Mesendoderm (in vitro differentiated cells): Measurements from ENCODE around the gene PAQR6.

Experiments used
- DNase-seq: peaks from one replicate; pipeline ENCODE4 v3.0.0; 2013
- H2AK5ac ChIP-seq: 2 replicates; pipeline ENCODE4 v1.6.1; 2013; ENCODE audit warnings: low read length, inconsistent platforms
- H2BK120ac ChIP-seq: 2 replicates; pipeline ENCODE4 v1.6.1; 2013; ENCODE audit warnings: low read depth, mild to moderate bottlenecking, low read length, moderate library complexity, mixed read lengths
- H2BK15ac ChIP-seq: replicated peaks from 2 replicates; pipeline ENCODE4 v1.6.1; 2013; ENCODE audit warnings: low read depth, mild to moderate bottlenecking, moderate library complexity
- H2BK5ac ChIP-seq: 2 replicates; pipeline ENCODE4 v1.6.1; 2013; ENCODE audit warnings: low read length, inconsistent platforms
- H3K18ac ChIP-seq: 2 replicates; pipeline ENCODE4 v1.6.1; 2013; ENCODE audit warnings: mild to moderate bottlenecking, low read length, mixed read lengths
- H3K23ac ChIP-seq: one replicate; pipeline ENCODE4 v1.6.1; 2013; ENCODE audit warnings: low read length
- H3K27ac ChIP-seq: 2 replicates; pipeline ENCODE4 v1.5.1; 2013; ENCODE audit warnings: low read depth, mild to moderate bottlenecking, inconsistent platforms, low read length, moderate library complexity
- H3K27me3 ChIP-seq: 2 replicates; pipeline ENCODE4 v1.6.1; 2013; ENCODE audit warnings: low read length, control low read depth, mild to moderate bottlenecking, inconsistent platforms; ENCODE audit not compliant: insufficient read depth, poor library complexity
- H3K36me3 ChIP-seq: 2 replicates; pipeline ENCODE4 v1.6.1; 2013; ENCODE audit warnings: low read length, inconsistent platforms; ENCODE audit not compliant: control insufficient read depth, insufficient read depth
- H3K4ac ChIP-seq: one replicate; pipeline ENCODE4 v1.6.1; 2013; ENCODE audit warnings: low read depth, mild to moderate bottlenecking, low read length, moderate library complexity
- H3K4me1 ChIP-seq: 2 replicates; pipeline ENCODE4 v1.6.1; 2013; ENCODE audit warnings: low read depth, low read length, inconsistent platforms; ENCODE audit not compliant: control insufficient read depth
- H3K4me2 ChIP-seq: 2 replicates; pipeline ENCODE4 v1.6.1; 2013; ENCODE audit warnings: low read length
- H3K4me3 ChIP-seq: 2 replicates; pipeline ENCODE4 v1.5.1; 2013; ENCODE audit warnings: mild to moderate bottlenecking, low read length
- H3K56ac ChIP-seq: one replicate; pipeline ENCODE4 v1.6.1; 2013; ENCODE audit warnings: low read length
- H3K79me1 ChIP-seq: 2 replicates; pipeline ENCODE4 v1.6.1; 2013; ENCODE audit warnings: low read length, inconsistent platforms
- H3K79me2 ChIP-seq: 2 replicates; pipeline ENCODE4 v1.6.1; 2013; ENCODE audit warnings: mild to moderate bottlenecking, low read length; ENCODE audit not compliant: control insufficient read depth, insufficient read depth
- H3K9ac ChIP-seq: 2 replicates; pipeline ENCODE4 v1.6.1; 2013; ENCODE audit warnings: low read length, inconsistent platforms
- H4K5ac ChIP-seq: one replicate; pipeline ENCODE4 v1.6.1; 2013; ENCODE audit warnings: low read length
- H4K8ac ChIP-seq: one replicate; pipeline ENCODE4 v1.6.1; 2013; ENCODE audit warnings: low read depth, mild to moderate bottlenecking, control low read depth, low read length, moderate library complexity
- WGBS: extraction: QIAGEN DNeasy Blood & Tissue Kit; methylation state at CpG from one replicate; pipeline ENCODE4 v1.1.7; 2013; ENCODE audit warnings: low lambda C conversion rate, missing lambda C conversion rate; ENCODE audit not compliant: insufficient coverage; ENCODE audit errors: extremely low coverage; 5-methylcytosine and 5-hydroxymethylcytosine counted together

PAQR6 gene

DNA sequence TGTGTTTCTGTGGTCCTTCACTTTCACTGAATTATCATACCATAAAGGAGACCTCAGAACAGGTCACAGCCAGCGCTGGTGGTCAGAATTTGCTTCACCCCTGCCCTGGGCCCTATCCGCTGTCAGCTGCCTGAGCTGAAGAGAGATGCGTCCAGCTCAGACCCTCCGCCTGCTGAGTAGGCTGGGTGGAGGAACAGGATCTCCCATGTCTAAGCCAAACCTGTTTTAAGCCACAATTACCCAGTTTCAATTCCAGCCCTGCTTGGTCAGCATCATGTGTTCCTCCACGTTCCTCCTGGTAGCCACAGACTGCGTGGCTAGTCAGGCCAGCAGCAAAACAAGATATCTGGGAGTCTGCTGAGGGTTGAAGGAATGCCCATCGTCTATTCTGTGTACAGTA lies 19.4 kb downstream of the PAQR6 start:
- Histone ChIP-seq H4K8ac (no peak overlapping the region), H3K27ac (no peak overlapping the region), H3K79me1 (no peaks in the 10 kb centered on the region), H3K36me3 (peaks cover 4% of the 10 kb centered on the region), H3K4me1 (no peaks in the 10 kb centered on the region), H3K79me2 (no peaks in the 10 kb centered on the region), H3K18ac (no peak overlapping the region), H3K4me3 (no peak overlapping the region), H3K56ac (no peak overlapping the region), H2BK5ac (no peak overlapping the region), H2BK120ac (no peak overlapping the region), H2BK15ac (no peak overlapping the region), H3K23ac (no peak overlapping the region), H4K5ac (no peak overlapping the region), H3K4me2 (no peak overlapping the region), H3K9ac (no peak overlapping the region), H2AK5ac (no peak overlapping the region), H3K27me3 (no peaks in the 10 kb centered on the region), H3K4ac (no peak overlapping the region)
- DNase-seq, result no peak
- WGBS, result no CpG with 5 or more reads among the region's 7 CpGs

DNA sequence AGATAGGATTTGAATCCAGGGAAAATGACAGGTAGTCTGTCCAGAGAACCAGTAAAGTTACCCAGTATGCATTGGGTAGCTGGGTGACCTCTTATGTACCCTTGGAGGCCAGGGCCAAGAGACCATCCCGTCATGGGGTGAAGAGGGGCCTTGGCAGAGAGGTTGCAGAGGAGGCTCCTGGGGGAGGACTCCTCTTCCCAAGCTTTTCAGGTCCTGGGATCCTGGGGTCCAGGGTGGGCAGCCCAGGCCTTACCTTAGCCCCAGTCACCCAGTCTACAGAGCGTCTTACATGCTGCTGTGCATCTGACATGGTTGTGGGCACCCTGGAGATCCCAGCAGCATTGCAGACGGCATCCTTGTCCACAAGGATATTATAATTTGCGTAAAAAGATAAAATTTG lies 21.1 kb downstream of the PAQR6 start:
- H2BK15ac ChIP-seq, result no peak overlapping the region
- H3K9ac ChIP-seq, result no peak overlapping the region
- H3K56ac ChIP-seq, result no peak overlapping the region
- no peaks in the 10 kb centered on the region for H3K27me3 ChIP-seq
- no peaks in the 10 kb centered on the region for H3K4me1 ChIP-seq
- H3K23ac ChIP-seq, result no peak overlapping the region
- peaks cover 10% of the 10 kb centered on the region for H3K36me3 ChIP-seq
- H2AK5ac ChIP-seq, result no peak overlapping the region
- H3K79me1 ChIP-seq, result peaks cover 3% of the 10 kb centered on the region
- H4K8ac ChIP-seq, result no peak overlapping the region
- H3K4me2 ChIP-seq, result no peak overlapping the region
- H4K5ac ChIP-seq, result no peak overlapping the region
- DNase-seq, result no peak
- no peak overlapping the region for H3K4ac ChIP-seq
- no CpG with 5 or more reads among the region's 4 CpGs for WGBS
- no peak overlapping the region for H3K18ac ChIP-seq
- no peak overlapping the region for H3K4me3 ChIP-seq
- H3K27ac ChIP-seq, result no peak overlapping the region
- H2BK120ac ChIP-seq, result no peak overlapping the region
- no peaks in the 10 kb centered on the region for H3K79me2 ChIP-seq
- H2BK5ac ChIP-seq, result no peak overlapping the region

DNA sequence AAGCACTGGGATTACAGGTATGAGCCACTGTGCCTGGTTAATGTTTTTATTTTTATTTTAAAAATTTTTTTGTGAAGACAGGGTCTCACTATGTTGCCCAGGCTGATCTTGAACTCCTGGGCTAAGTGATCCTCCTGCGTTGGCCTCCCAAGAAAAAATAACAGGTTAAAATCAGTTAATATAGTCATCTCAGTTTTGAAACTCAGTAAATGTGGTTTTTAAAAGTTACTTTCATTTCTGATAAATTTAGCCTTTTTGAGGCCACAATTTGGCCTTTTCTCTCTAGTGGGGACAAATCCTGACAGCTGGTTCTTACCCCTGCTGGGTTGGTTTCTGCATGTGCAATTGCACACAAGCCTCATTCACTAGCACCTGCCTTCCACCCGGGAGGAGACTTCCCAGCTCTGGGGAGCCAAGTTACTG lies 21.7 kb downstream of the PAQR6 start:
- no peak for DNase-seq
- Histone ChIP-seq H3K23ac (no peak overlapping the region), H3K56ac (no peak overlapping the region), H3K4me1 (no peaks in the 10 kb centered on the region), H3K27me3 (no peaks in the 10 kb centered on the region), H4K8ac (no peak overlapping the region), H3K79me2 (no peaks in the 10 kb centered on the region), H3K79me1 (peaks cover 4% of the 10 kb centered on the region), H2BK5ac (no peak overlapping the region), H3K4me3 (no peak overlapping the region), H3K9ac (no peak overlapping the region), H3K4ac (no peak overlapping the region), H3K27ac (no peak overlapping the region), H2BK120ac (no peak overlapping the region), H4K5ac (no peak overlapping the region), H3K18ac (no peak overlapping the region), H3K4me2 (no peak overlapping the region), H2AK5ac (no peak overlapping the region), H3K36me3 (peaks cover 11% of the 10 kb centered on the region), H2BK15ac (no peak overlapping the region)
- no CpG with 5 or more reads among the region's 2 CpGs for WGBS

DNA sequence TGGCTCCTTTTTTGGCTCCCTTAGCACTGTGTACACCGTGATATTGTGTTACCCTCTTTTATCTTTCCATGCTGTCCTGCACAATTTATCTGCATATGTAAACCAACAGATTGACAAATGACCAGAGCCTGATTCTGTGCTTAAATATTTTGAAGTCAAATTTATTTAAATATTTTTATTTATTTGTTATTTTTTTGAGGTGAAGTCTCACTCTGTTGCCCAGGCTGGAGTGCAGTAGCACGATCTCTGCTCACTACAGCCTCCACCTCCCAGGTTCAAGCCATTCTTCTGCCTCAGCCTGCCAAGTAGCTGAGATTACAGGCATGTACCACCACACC lies 22.2 kb downstream of the PAQR6 start:
- Histone ChIP-seq H3K23ac (no peak overlapping the region), H3K18ac (no peak overlapping the region), H3K4ac (no peak overlapping the region), H3K9ac (no peak overlapping the region), H2BK15ac (no peak overlapping the region), H4K5ac (no peak overlapping the region), H3K79me1 (peaks cover 6% of the 10 kb centered on the region), H4K8ac (no peak overlapping the region), H3K56ac (no peak overlapping the region), H2BK5ac (no peak overlapping the region), H3K27me3 (no peaks in the 10 kb centered on the region), H3K4me2 (no peak overlapping the region), H2BK120ac (no peak overlapping the region), H3K4me3 (no peak overlapping the region), H3K79me2 (no peaks in the 10 kb centered on the region), H3K4me1 (no peaks in the 10 kb centered on the region), H3K27ac (no peak overlapping the region), H2AK5ac (no peak overlapping the region), H3K36me3 (peaks cover 12% of the 10 kb centered on the region)
- WGBS, result no CpG with 5 or more reads among the region's 2 CpGs
- DNase-seq, result no peak

DNA sequence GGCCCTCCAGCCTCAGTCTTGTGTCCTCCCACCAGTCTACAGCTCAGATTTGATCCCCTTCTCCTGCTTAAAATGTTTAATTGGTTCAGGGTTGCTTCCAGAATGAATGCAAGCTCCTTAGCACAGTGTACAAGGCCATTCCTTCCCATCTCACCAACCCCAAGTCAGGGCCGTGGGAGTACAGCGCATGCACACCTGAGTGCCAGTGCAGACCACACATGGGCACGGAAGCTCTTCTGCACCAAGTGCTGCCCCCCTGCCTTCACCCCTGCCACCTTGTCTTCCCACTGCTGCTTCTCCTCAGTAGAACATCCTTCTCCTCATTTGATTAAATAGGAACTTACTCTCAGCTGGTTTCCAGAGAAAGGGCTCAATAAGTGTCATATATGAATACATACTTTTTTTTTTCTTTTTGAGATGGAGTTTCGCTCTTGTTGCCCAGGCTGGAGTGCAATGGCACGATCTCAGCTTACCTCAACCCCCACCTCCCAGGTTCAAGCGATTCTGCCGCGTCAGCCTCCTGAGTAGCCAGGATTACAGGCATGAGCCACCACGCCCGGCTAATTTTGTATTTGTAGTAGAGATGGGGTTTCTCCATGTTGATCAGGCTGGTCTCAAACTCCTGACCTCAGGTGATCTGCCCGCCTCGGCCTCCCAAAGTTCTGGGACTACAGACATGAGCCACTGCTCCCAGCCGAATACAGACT lies 25.7 kb downstream of the PAQR6 start:
- H3K9ac ChIP-seq, result no peak overlapping the region
- no peak overlapping the region for H2BK15ac ChIP-seq
- WGBS, result no CpG with 5 or more reads among the region's 13 CpGs
- no peak overlapping the region for H3K4ac ChIP-seq
- no peak for DNase-seq
- H4K8ac ChIP-seq, result no peak overlapping the region
- no peak overlapping the region for H3K27ac ChIP-seq
- no peaks in the 10 kb centered on the region for H3K79me2 ChIP-seq
- H2AK5ac ChIP-seq, result no peak overlapping the region
- no peaks in the 10 kb centered on the region for H3K27me3 ChIP-seq
- no peak overlapping the region for H2BK5ac ChIP-seq
- no peak overlapping the region for H3K4me3 ChIP-seq
- H3K4me2 ChIP-seq, result no peak overlapping the region
- peaks cover 12% of the 10 kb centered on the region for H3K36me3 ChIP-seq
- no peak overlapping the region for H4K5ac ChIP-seq
- H3K18ac ChIP-seq, result no peak overlapping the region
- peaks cover 6% of the 10 kb centered on the region for H3K79me1 ChIP-seq
- H2BK120ac ChIP-seq, result no peak overlapping the region
- no peak overlapping the region for H3K23ac ChIP-seq
- H3K4me1 ChIP-seq, result peaks cover 2% of the 10 kb centered on the region
- H3K56ac ChIP-seq, result no peak overlapping the region

DNA sequence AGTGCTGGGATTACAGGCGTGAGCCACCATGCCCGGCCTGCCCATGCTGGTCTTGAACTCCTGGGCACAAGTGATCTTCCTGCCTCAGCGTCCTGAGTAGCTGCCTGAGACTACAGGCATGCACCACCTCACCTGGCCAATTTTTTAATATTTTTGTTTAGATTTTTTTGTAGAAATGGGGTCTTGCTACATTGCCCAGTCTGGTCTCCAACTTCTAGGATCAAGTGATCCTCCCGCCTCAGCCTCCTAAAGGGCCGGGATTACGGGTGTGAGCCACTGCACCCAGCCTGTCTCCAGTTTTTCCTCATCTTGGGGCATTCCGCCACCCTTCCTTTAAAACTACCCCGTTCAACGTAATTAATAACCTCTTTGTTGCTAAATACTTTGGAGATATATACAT lies 27.6 kb downstream of the PAQR6 start:
- Histone ChIP-seq H2AK5ac (no peak overlapping the region), H3K79me2 (peaks cover under 1% of the 10 kb centered on the region), H3K18ac (no peak overlapping the region), H2BK15ac (no peak overlapping the region), H3K4me2 (no peak overlapping the region), H3K4me3 (no peak overlapping the region), H3K27me3 (no peaks in the 10 kb centered on the region), H3K27ac (no peak overlapping the region), H2BK5ac (no peak overlapping the region), H4K5ac (no peak overlapping the region), H4K8ac (no peak overlapping the region), H3K56ac (no peak overlapping the region), H3K9ac (no peak overlapping the region), H3K4ac (no peak overlapping the region), H2BK120ac (no peak overlapping the region), H3K36me3 (peaks cover 11% of the 10 kb centered on the region), H3K4me1 (peaks cover 2% of the 10 kb centered on the region), H3K79me1 (peaks cover 6% of the 10 kb centered on the region), H3K23ac (no peak overlapping the region)
- DNase-seq, result no peak
- WGBS, result no CpG with 5 or more reads among the region's 9 CpGs
